GM18951 (cell line): Measurements from ENCODE around the gene SMIM31.

ENCODE experiments used
- POLR2A ChIP-seq: IDR thresholded peaks from 4 replicates; pipeline ENCODE4 v1.6.1; 2011; ENCODE audit warnings: mild to moderate bottlenecking; ENCODE audit not compliant: insufficient read length, insufficient read depth; ENCODE audit errors: extremely low read depth
- in situ Hi-C: fragments of 300-500 bp; cut with MboI; formaldehyde crosslinking; loops from one replicate; pipeline ENCODE4 v1.12.0; 2022; ENCODE audit warnings: low sequenced_read_pairs, mixed read lengths, inconsistent platforms; ENCODE audit not compliant: unreplicated experiment

SMIM31 gene

GRCh38 chr4:164768516-164768915 lies 14.6 kb downstream of the SMIM31 start:
- in situ Hi-C loops = no loop called here
- TF ChIP-seq POLR2A = no peak

- TF ChIP-seq POLR2A = no peak
These were observed 16.2 kb downstream of the SMIM31 start for GRCh38 chr4:164770010-164770724.

GRCh38 chr4:164771088-164771487 lies 17.2 kb downstream of the SMIM31 start:
- in situ Hi-C loops = no loop called here
- TF ChIP-seq POLR2A = no peak

More at GRCh38 chr4:164770010-164770724, 16.2 kb downstream of the SMIM31 start:
- in situ Hi-C loops = no loop called here

DNA sequence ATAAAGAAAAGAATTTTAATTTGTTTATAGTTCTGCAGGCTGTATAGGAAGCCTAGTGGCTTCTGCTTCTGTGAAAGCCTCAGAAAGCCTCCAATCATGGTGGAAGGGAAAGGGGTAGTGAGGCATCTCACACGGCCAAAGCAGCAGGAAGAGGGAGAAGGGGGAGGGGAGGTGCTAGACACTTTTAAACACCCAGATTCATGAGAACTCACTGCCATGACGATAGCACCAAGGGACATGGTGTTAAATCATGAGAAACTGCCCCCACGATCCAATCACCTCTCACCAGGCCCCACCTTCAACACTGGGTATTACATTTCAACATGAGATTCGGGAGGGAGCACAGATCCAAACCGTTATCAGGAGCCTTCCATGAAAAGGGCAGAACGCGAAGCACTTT lies 18.1 kb downstream of the SMIM31 start:
- in situ Hi-C loops = no loop called here
- no peak for TF ChIP-seq POLR2A

DNA sequence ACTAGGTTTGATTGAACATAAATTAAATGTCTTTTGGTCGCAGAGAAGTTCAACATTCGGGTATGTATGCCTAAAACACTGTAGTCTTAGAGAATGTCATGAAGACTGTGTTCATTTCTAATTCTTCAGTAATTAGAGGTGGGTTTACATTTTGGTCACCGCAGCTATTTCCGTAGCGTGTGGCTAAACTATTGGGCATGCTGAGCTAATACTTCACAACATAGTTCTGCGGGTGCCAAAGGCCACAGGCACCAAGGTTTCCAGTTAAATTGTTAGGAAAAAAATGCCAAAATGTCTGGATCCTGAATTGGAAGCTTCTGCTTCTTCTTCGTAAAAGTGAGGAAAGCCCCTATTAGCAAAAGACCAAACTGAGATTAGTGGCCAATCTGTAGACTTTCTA lies 25.1 kb downstream of the SMIM31 start:
- no peak for TF ChIP-seq POLR2A
- in situ Hi-C loops = no loop called here

DNA sequence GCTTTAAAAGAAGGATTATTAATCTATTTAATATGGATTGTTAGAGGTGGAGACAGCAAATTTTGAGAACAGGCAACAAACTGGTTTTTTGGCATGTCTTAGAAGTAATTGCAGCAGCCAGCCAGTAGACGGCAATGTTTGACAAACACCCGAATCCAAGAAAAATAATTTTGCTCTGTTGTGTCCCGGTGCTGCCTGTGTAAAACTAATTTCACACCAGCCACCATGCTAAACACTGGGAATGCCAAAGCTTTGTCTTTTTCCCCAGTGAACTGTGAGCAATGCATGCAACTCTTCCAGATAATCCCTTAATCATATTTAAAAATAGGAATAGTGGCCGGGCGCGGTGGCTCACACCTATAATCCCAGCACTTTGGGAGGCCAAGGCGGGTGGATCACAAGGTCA lies 25.9 kb downstream of the SMIM31 start:
- TF ChIP-seq POLR2A = no peak
- in situ Hi-C loops = no loop called here

GRCh38 chr4:164780839-164781238 lies 26.9 kb downstream of the SMIM31 start:
- in situ Hi-C loops = no loop called here
- no peak for TF ChIP-seq POLR2A

GRCh38 chr4:164783976-164784375 lies 30.0 kb downstream of the SMIM31 start:
- no peak for TF ChIP-seq POLR2A
- in situ Hi-C loops = no loop called here

- in situ Hi-C loops = no loop called here
- no peak for TF ChIP-seq POLR2A
These were observed 35.1 kb downstream of the SMIM31 start for GRCh38 chr4:164789047-164789446.

- TF ChIP-seq POLR2A = no peak
- in situ Hi-C loops = no loop called here
These were observed 36.3 kb downstream of the SMIM31 start for GRCh38 chr4:164790249-164790648.

DNA sequence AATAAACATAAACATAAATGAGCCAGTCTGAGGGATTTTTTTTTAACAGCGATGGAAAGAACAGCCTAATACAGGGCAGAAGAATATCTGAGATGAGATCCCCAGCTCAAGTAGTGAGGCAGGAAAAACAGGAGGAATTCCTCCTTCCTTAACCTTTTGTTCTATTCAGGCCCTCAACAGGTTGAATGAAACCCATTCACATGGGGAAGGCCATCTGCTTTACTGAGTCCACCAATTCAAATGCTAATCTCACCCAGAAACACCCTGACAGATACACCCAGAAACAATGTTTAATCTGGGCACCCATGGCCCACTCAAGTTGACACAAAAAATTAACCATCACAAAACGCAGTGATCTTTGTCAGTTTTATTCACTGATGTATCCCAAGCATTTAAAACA lies 45.5 kb downstream of the SMIM31 start:
- no peak for TF ChIP-seq POLR2A
- in situ Hi-C loops = loop anchor here (5.0 kb wide), 1 partner anchor 88 kb away; no protein-coding TSS in a partner anchor

GRCh38 chr4:164800786-164801185 lies 46.9 kb downstream of the SMIM31 start:
- in situ Hi-C loops = no loop called here
- no peak for TF ChIP-seq POLR2A

DNA sequence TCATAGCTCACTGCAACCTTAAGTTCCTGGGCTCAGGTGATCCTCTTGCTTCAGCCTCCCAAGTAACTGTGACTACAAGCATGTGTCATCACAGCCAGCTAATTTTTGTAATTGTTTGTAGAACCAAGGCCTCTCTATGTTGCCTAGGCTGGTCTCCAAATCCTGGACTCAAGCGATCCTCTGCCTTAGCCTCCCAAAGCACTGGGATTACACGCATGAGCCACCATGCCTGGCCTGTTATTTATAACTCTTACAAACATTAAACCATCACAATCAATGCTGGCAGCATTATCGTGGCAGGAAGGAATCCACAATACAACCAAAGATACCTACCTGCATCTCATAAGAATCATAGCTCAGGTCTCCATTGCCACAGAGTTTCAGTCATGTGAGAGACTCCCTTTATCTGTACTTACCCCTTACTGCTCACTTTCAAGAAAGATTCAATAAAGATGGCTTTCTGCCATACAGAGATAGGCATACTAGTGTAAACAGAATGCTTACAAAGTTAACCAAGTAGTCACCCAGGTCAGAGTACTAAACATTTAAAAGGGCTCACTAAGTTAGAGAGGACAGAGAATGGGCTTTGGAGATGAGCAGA lies 48.5 kb downstream of the SMIM31 start:
- in situ Hi-C loops = no loop called here
- no peak for TF ChIP-seq POLR2A

DNA sequence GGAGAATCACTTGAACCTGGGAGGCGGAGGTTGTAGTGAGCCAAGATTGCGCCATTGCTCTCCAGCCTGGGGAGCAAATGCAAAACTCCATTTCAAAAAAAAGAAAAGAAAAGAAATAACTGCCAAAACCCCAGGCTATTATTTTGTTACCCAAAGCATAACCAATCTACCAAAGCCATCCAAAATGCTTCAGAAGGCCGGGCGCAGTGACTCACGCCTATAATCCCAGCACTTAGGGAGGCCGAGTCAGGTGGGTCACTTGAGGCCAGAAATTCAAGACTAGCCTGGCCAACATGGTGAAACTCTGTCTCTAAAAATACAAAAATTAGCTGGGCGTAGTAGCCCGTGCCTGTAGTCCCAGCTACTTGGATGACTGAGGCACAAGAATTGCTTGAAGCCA lies 49.8 kb downstream of the SMIM31 start:
- in situ Hi-C loops = no loop called here

More for the DNA sequence above, 49.8 kb downstream of the SMIM31 start:
- no peak for TF ChIP-seq POLR2A
